IMR-90 (cell line): ENCODE measurements around the gene STRA6. TPM values are rescaled to one million over a fixed set of nuclear protein-coding genes. Genes with fewer than 3 reads are reported as not detected.

Experiments used
- ATAC-seq: fragments of 200-7000 bp; cut with Tn5 transposase; 2 replicates; pipeline ENCODE4 v1.9.1; 2020; ENCODE audit warnings: low read depth, mild to moderate bottlenecking, moderate library complexity
- BruUV-seq: library from RNA; stranded (reverse); fragments of 400-500 nt; replicated peaks from 2 replicates; lab custom pipeline; 2021; lab: Mats Ljungman, UMichigan
- CTCF ChIA-PET: fragments of 300-600 bp; formaldehyde crosslinking; extraction: SDS; loops from one replicate; lab custom pipeline; 2021; ENCODE audit warnings: antibody characterized with exemption; lab: Yijun Ruan, JAX
- POLR2A ChIA-PET: fragments of 300-600 bp; sonication (Branson Sonifier 250); formaldehyde crosslinking; loops from one replicate; lab custom pipeline; 2022; ENCODE audit warnings: antibody characterized with exemption; ENCODE audit not compliant: unreplicated experiment; lab: Charles Lee
- DNase-seq: peaks from one replicate; pipeline ENCODE4 v3.0.0; 2013
- H2AFZ ChIP-seq: replicated peaks from 2 replicates; pipeline ENCODE3; 2013; ENCODE audit warnings: low read length, mild to moderate bottlenecking; ENCODE audit not compliant: poor library complexity
- H2AK5ac ChIP-seq: 2 replicates; pipeline ENCODE4 v1.6.1; 2013; ENCODE audit warnings: low read depth, low read length, inconsistent platforms
- H2AK9ac ChIP-seq: replicated peaks from 2 replicates; pipeline ENCODE3; 2013; ENCODE audit warnings: mild to moderate bottlenecking, low read depth, low read length, moderate library complexity; ENCODE audit not compliant: poor library complexity
- H2BK120ac ChIP-seq: 2 replicates; pipeline ENCODE4 v1.6.1; 2013; ENCODE audit warnings: low read depth, low read length, inconsistent platforms
- H2BK15ac ChIP-seq: 3 replicates; pipeline ENCODE4 v1.6.1; 2013; ENCODE audit warnings: low read depth, low read length, inconsistent platforms
- H2BK20ac ChIP-seq: 2 replicates; pipeline ENCODE4 v1.6.1; 2013; ENCODE audit warnings: low read depth, mild to moderate bottlenecking, inconsistent platforms, low read length, moderate library complexity
- H2BK5ac ChIP-seq: 2 replicates; pipeline ENCODE4 v1.6.1; 2013; ENCODE audit warnings: mild to moderate bottlenecking, low read depth, low read length, inconsistent platforms; ENCODE audit not compliant: poor library complexity, severe bottlenecking
- H3K14ac ChIP-seq: replicated peaks from 2 replicates; pipeline ENCODE4 v1.6.1; 2013; ENCODE audit warnings: low read depth, low read length, inconsistent platforms
- H3K18ac ChIP-seq: 2 replicates; pipeline ENCODE4 v1.6.1; 2013; ENCODE audit warnings: low read depth, low read length, control low read depth
- H3K23ac ChIP-seq: 2 replicates; pipeline ENCODE4 v1.6.1; 2013; ENCODE audit warnings: low read depth, low read length, inconsistent platforms
- H3K27ac ChIP-seq: 2 replicates; pipeline ENCODE4 v1.5.1; 2013; ENCODE audit warnings: mild to moderate bottlenecking, control low read depth, low read length; ENCODE audit not compliant: insufficient read depth
- H3K27me3 ChIP-seq: 2 replicates; pipeline ENCODE4 v1.6.1; 2013; ENCODE audit warnings: low read length; ENCODE audit not compliant: control insufficient read depth, insufficient read depth
- H3K36me3 ChIP-seq: 2 replicates; pipeline ENCODE4 v1.6.1; 2013; ENCODE audit warnings: low read length, mixed read lengths; ENCODE audit not compliant: control insufficient read depth, insufficient read depth
- H3K4ac ChIP-seq: 2 replicates; pipeline ENCODE4 v1.6.1; 2013; ENCODE audit warnings: low read depth, low read length, inconsistent platforms
- H3K4me1 ChIP-seq: 2 replicates; pipeline ENCODE4 v1.6.1; 2013; ENCODE audit warnings: low read length, mixed read lengths; ENCODE audit not compliant: control insufficient read depth, insufficient read depth
- H3K4me2 ChIP-seq: 2 replicates; pipeline ENCODE4 v1.6.1; 2013; ENCODE audit warnings: low read depth, mild to moderate bottlenecking, control low read depth, low read length, moderate library complexity
- H3K4me3 ChIP-seq: 2 replicates; pipeline ENCODE4 v1.5.1; 2013; ENCODE audit warnings: low read depth, mild to moderate bottlenecking, control low read depth, low read length, moderate library complexity; ENCODE audit not compliant: insufficient read depth
- H3K56ac ChIP-seq: 2 replicates; pipeline ENCODE4 v1.6.1; 2013; ENCODE audit warnings: low read length, inconsistent platforms; ENCODE audit not compliant: insufficient read depth; ENCODE audit errors: extremely low read depth
- H3K79me1 ChIP-seq, 2 experiments: 2 replicates each; pipeline ENCODE4 v1.6.1; 2013; ENCODE audit warnings: low read length in 2 of 2, inconsistent platforms in 1 of 2, low read depth in 1 of 2
- H3K9ac ChIP-seq: 2 replicates; pipeline ENCODE4 v1.6.1; 2013; ENCODE audit warnings: low read depth, low read length, control low read depth
- H3K9me1 ChIP-seq: 2 replicates; pipeline ENCODE4 v1.6.1; 2013; ENCODE audit warnings: low read length, inconsistent platforms; ENCODE audit not compliant: insufficient read depth
- H3K9me3 ChIP-seq: 2 replicates; pipeline ENCODE4 v1.6.1; 2013; ENCODE audit warnings: low read length; ENCODE audit not compliant: control insufficient read depth, insufficient read depth
- H4K20me1 ChIP-seq: 2 replicates; pipeline ENCODE4 v1.6.1; 2013; ENCODE audit warnings: low read length, inconsistent platforms; ENCODE audit not compliant: insufficient read depth
- H4K5ac ChIP-seq: 2 replicates; pipeline ENCODE4 v1.6.1; 2013; ENCODE audit warnings: mild to moderate bottlenecking, low read depth, low read length, control low read depth
- H4K8ac ChIP-seq, 2 experiments: 2 replicates each; pipeline ENCODE4 v1.6.1; 2013; ENCODE audit warnings: low read depth in 2 of 2, low read length in 2 of 2, control low read depth in 1 of 2, inconsistent platforms in 1 of 2
- H4K91ac ChIP-seq: 2 replicates; pipeline ENCODE4 v1.6.1; 2013; ENCODE audit warnings: low read depth, low read length, inconsistent platforms; ENCODE audit not compliant: insufficient read depth
- BHLHE40 ChIP-seq: fragments of 150-350 bp; IDR thresholded peaks from 2 replicates; pipeline ENCODE4 v1.6.1; 2016; ENCODE audit warnings: mild to moderate bottlenecking, low read depth, low read length
- CEBPB ChIP-seq: IDR thresholded peaks from 2 replicates; pipeline ENCODE4 v1.6.1; 2012; ENCODE audit warnings: low read depth, low read length, improper control_type of control experiment
- ELK1 ChIP-seq: fragments of 150-350 bp; IDR thresholded peaks from 2 replicates; pipeline ENCODE4 v1.6.1; 2016; ENCODE audit warnings: low read depth, mild to moderate bottlenecking, low read length, moderate library complexity, borderline replicate concordance
- FOS ChIP-seq: fragments of 150-350 bp; IDR thresholded peaks from 2 replicates; pipeline ENCODE4 v1.6.1; 2016; ENCODE audit warnings: low read depth, low read length
- MAZ ChIP-seq: IDR thresholded peaks from 2 replicates; pipeline ENCODE4 v1.6.1; 2012; ENCODE audit warnings: low read depth, mild to moderate bottlenecking, low read length, improper control_type of control experiment, moderate library complexity, borderline replicate concordance
- NFE2L2 ChIP-seq: fragments of 150-350 bp; IDR thresholded peaks from 2 replicates; pipeline ENCODE4 v1.6.1; 2016; ENCODE audit warnings: low read depth, mild to moderate bottlenecking, low read length
- POLR2A ChIP-seq: IDR thresholded peaks from 2 replicates; pipeline ENCODE4 v1.6.1; 2012; ENCODE audit warnings: mild to moderate bottlenecking, low read depth, low read length
- RAD21 ChIP-seq: IDR thresholded peaks from 2 replicates; pipeline ENCODE4 v1.6.1; 2012; ENCODE audit warnings: low read length, improper control_type of control experiment
- RCOR1 ChIP-seq: IDR thresholded peaks from 2 replicates; pipeline ENCODE4 v1.6.1; 2012; ENCODE audit warnings: mild to moderate bottlenecking, low read length, improper control_type of control experiment; ENCODE audit not compliant: insufficient replicate concordance
- RFX5 ChIP-seq: IDR thresholded peaks from 2 replicates; pipeline ENCODE4 v1.8.0; 2012; ENCODE audit warnings: low read depth, mild to moderate bottlenecking, low read length, moderate library complexity
- SMC3 ChIP-seq: fragments of 150-350 bp; IDR thresholded peaks from 2 replicates; pipeline ENCODE4 v1.6.1; 2016; ENCODE audit warnings: low read depth, mild to moderate bottlenecking, antibody characterized with exemption, low read length, moderate library complexity
- WGBS, 2 experiments: methylation state at CpG; one replicate each; pipeline versions ENCODE4 v1.1.5 to v1.1.7; 2013; ENCODE audit warnings: missing lambda C conversion rate in 2 of 2; ENCODE audit not compliant: insufficient read length in 1 of 2; ENCODE audit errors: extremely low coverage in 2 of 2; 5-methylcytosine and 5-hydroxymethylcytosine counted together
- dilution Hi-C: fragments of 300-500 bp; cut with HindIII; formaldehyde crosslinking; loops from one replicate; pipeline ENCODE4 v1.14.3; 2018; ENCODE audit warnings: low sequenced_read_pairs; ENCODE audit not compliant: unreplicated experiment
- in situ Hi-C: fragments of 300-500 bp; cut with MboI; formaldehyde crosslinking; loops from 3 replicates; pipeline ENCODE4 v1.14.3; 2019; ENCODE audit warnings: low sequenced_read_pairs, inconsistent platforms, mixed read lengths
- intact Hi-C: fragments of 100-400 bp; cut with micrococcal nuclease; formaldehyde crosslinking; loops from 2 replicates; pipeline ENCODE4 v1.10.0; 2022
- polyA plus RNA-seq, 3 experiments: library from polyadenylated mRNA; depleted of rRNA; stranded (reverse); fragments of >200 nt; gene quantifications; 2 replicates each; pipeline ENCODE4 v1.2.3, GENCODE V29; 2012; ENCODE audit warnings: low replicate concordance in 1 of 3
- total RNA-seq: library from RNA; depleted of rRNA; stranded (reverse); fragments of >200 nt; gene quantifications from 2 replicates; pipeline ENCODE4 v1.2.3, GENCODE V29; 2012

STRA6 gene
- total and polyA plus RNA-seq, 2 of the 4 experiments (the other 2 are of a cell fraction) = 0.17 TPM; not detected in 1

GRCh38 chr15:74233851-74234597, 31.4 kb upstream of the STRA6 start:
- in situ Hi-C loops = no loop called here
- intact Hi-C loops = no loop called here

More at GRCh38 chr15:74233851-74234597, 31.4 kb upstream of the STRA6 start:
- no peak overlapping the region for H3K4me3 ChIP-seq
- H2BK20ac ChIP-seq = no peak overlapping the region
- H2BK120ac ChIP-seq = no peak overlapping the region
- no peak overlapping the region for H3K9ac ChIP-seq
- peaks cover 55% of the 10 kb centered on the region for H3K27me3 ChIP-seq
- BruUV-seq = no TSS peak
- H2BK15ac ChIP-seq = no peak overlapping the region
- TF ChIP-seq POLR2A = no peak
- no peak for TF ChIP-seq RCOR1
- no peak for TF ChIP-seq RAD21
- TF ChIP-seq BHLHE40 = no peak
- TF ChIP-seq ELK1 = no peak
- no peak for TF ChIP-seq SMC3
- no peak for TF ChIP-seq MAZ
- no peak for TF ChIP-seq CEBPB
- TF ChIP-seq RFX5 = no peak
- no peak for TF ChIP-seq NFE2L2
- TF ChIP-seq FOS = no peak
- dilution Hi-C loops = no loop called here
- H3K27ac ChIP-seq = no peak overlapping the region
- H2AFZ ChIP-seq = peak overlapping the region; percentile 19
- no peak overlapping the region for H3K4me2 ChIP-seq
- H3K79me1 ChIP-seq = no peaks in the 10 kb centered on the region
- ATAC-seq (no peak; the same call in 1 of the 2 replicates), DNase-seq (no peak)
- no peak overlapping the region for H4K91ac ChIP-seq
- no peak overlapping the region for H3K4ac ChIP-seq
- POLR2A ChIA-PET = no interaction called here
- H2AK9ac ChIP-seq = no peak overlapping the region
- H2AK5ac ChIP-seq = no peak overlapping the region
- H3K36me3 ChIP-seq = no peaks in the 10 kb centered on the region
- no peak overlapping the region for H3K23ac ChIP-seq
- CTCF ChIA-PET = interaction anchor here (0.7 kb wide), 1 partner anchor 12 kb away, joined by 3 read pairs; no protein-coding TSS in a partner anchor
- H4K5ac ChIP-seq = no peak overlapping the region
- H3K56ac ChIP-seq = no peak overlapping the region
- H2BK5ac ChIP-seq = no peak overlapping the region
- no peaks in the 10 kb centered on the region for H3K9me1 ChIP-seq
- H3K14ac ChIP-seq = no peak overlapping the region
- no peaks in the 10 kb centered on the region for H3K9me3 ChIP-seq
- no peak overlapping the region for H4K8ac ChIP-seq
- H3K4me1 ChIP-seq = no peaks in the 10 kb centered on the region
- H4K20me1 ChIP-seq = no peaks in the 10 kb centered on the region
- no CpG with 5 or more reads among the region's 3 CpGs for WGBS, 2 experiments
- H3K18ac ChIP-seq = no peak overlapping the region
